ENCODE measurements around the gene SLC35F3. TPM values are rescaled to one million over a fixed set of nuclear protein-coding genes. Genes with fewer than 3 reads are reported as not detected.

SLC35F3 gene
- total RNA-seq, 1 experiment from 2014 or later: 0.94 TPM

GRCh38 chr1:234200566-234200965, 296.1 kb downstream of the SLC35F3 start:
- Mint-ChIP-seq H3K4me1 (no peaks in the 10 kb centered on the region), H3K36me3 (no peaks in the 10 kb centered on the region), H3K27me3 (ENCODE audit: low read depth) (no peaks in the 10 kb centered on the region), H3K9me3 (peaks cover 6% of the 10 kb centered on the region), H3K27ac (no peak overlapping the region), H3K4me3 (no peak overlapping the region)
- DNase-seq (ENCODE audit: low spot score) (no peak), ATAC-seq (no peak)
- TF ChIP-seq, protein P1, sequence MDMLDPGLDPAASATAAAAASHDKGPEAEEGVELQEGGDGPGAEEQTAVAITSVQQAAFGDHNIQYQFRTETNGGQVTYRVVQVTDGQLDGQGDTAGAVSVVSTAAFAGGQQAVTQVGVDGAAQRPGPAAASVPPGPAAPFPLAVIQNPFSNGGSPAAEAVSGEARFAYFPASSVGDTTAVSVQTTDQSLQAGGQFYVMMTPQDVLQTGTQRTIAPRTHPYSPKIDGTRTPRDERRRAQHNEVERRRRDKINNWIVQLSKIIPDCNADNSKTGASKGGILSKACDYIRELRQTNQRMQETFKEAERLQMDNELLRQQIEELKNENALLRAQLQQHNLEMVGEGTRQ (CRISPR knock-in tag; IDR thresholded peaks at IDR 0.05): no peak
- TF ChIP-seq, protein P2, sequence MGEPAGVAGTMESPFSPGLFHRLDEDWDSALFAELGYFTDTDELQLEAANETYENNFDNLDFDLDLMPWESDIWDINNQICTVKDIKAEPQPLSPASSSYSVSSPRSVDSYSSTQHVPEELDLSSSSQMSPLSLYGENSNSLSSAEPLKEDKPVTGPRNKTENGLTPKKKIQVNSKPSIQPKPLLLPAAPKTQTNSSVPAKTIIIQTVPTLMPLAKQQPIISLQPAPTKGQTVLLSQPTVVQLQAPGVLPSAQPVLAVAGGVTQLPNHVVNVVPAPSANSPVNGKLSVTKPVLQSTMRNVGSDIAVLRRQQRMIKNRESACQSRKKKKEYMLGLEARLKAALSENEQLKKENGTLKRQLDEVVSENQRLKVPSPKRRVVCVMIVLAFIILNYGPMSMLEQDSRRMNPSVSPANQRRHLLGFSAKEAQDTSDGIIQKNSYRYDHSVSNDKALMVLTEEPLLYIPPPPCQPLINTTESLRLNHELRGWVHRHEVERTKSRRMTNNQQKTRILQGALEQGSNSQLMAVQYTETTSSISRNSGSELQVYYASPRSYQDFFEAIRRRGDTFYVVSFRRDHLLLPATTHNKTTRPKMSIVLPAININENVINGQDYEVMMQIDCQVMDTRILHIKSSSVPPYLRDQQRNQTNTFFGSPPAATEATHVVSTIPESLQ (CRISPR knock-in tag; IDR thresholded peaks at IDR 0.05): no peak
- no peak for TF ChIP-seq ZMAT4 (CRISPR knock-in tag; IDR thresholded peaks at IDR 0.05)
- TF ChIP-seq, protein P3, sequence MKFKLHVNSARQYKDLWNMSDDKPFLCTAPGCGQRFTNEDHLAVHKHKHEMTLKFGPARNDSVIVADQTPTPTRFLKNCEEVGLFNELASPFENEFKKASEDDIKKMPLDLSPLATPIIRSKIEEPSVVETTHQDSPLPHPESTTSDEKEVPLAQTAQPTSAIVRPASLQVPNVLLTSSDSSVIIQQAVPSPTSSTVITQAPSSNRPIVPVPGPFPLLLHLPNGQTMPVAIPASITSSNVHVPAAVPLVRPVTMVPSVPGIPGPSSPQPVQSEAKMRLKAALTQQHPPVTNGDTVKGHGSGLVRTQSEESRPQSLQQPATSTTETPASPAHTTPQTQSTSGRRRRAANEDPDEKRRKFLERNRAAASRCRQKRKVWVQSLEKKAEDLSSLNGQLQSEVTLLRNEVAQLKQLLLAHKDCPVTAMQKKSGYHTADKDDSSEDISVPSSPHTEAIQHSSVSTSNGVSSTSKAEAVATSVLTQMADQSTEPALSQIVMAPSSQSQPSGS (CRISPR knock-in tag; IDR thresholded peaks at IDR 0.05; ENCODE audit: borderline replicate concordance, low read depth): no peak
- TF ChIP-seq, protein P4, sequence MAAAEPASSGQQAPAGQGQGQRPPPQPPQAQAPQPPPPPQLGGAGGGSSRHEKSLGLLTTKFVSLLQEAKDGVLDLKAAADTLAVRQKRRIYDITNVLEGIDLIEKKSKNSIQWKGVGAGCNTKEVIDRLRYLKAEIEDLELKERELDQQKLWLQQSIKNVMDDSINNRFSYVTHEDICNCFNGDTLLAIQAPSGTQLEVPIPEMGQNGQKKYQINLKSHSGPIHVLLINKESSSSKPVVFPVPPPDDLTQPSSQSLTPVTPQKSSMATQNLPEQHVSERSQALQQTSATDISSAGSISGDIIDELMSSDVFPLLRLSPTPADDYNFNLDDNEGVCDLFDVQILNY (CRISPR knock-in tag; IDR thresholded peaks at IDR 0.05): no peak
- TF ChIP-seq RORB (CRISPR knock-in tag; IDR thresholded peaks at IDR 0.05): no peak
- no peak for TF ChIP-seq HMGA2 (CRISPR knock-in tag; IDR thresholded peaks at IDR 0.05)
- TF ChIP-seq ZNF121 (CRISPR knock-in tag; IDR thresholded peaks at IDR 0.05): no peak
- TF ChIP-seq ZNF671 (CRISPR knock-in tag; IDR thresholded peaks at IDR 0.05): no peak
- TF ChIP-seq PRDM15 (CRISPR knock-in tag; IDR thresholded peaks at IDR 0.05): no peak
- TF ChIP-seq AFF4 (CRISPR knock-in tag; IDR thresholded peaks at IDR 0.05; ENCODE audit: borderline replicate concordance): no peak
- TF ChIP-seq FOXP1 (CRISPR knock-in tag; IDR thresholded peaks at IDR 0.05; ENCODE audit: borderline replicate concordance): no peak
- TF ChIP-seq RELA (CRISPR knock-in tag; IDR thresholded peaks at IDR 0.05; ENCODE audit: borderline replicate concordance): no peak
- TF ChIP-seq SMAD4 (CRISPR knock-in tag; IDR thresholded peaks at IDR 0.05): no peak
- ChIA-PET POLR2A (no interaction called here), CTCF (interaction anchor here (1.3 to 1.5 kb wide), 2 partner anchors 13 to 109 kb away, joined by 3 to 5 read pairs; no protein-coding TSS in a partner anchor)
